ENCODE results near the gene RNF43.

GRCh38 chr17:58413684-58414083 lies 3.6 kb downstream of the RNF43 start:
- TF ChIP-seq CTCF (IDR thresholded peaks at IDR 0.05) (no peak), POLR2A (IDR thresholded peaks at IDR 0.05) (no peak)
